ENCODE measurements around the gene NTN1. TPM values are rescaled to one million over a fixed set of nuclear protein-coding genes. Genes with fewer than 3 reads are reported as not detected.
A peak's percentile ranks its signal among the peaks of the same experiment; 100 is the strongest.

Gene NTN1
- total and polyA plus RNA-seq, 2 experiments from 2014 or later = 0.16 to 0.60 TPM

- Histone ChIP-seq H3K36me3 (no peaks in the 10 kb centered on the region), H3K27ac (no peak overlapping the region), H3K9me3 (ENCODE audit: low read depth) (no peaks in the 10 kb centered on the region), H3K4me1 (ENCODE audit: low read depth) (no peaks in the 10 kb centered on the region), H3K27me3 (peaks cover 36% of the 10 kb centered on the region), H3K4me3 (no peak overlapping the region)
- no peak for DNase-seq (ENCODE audit: low read depth in 1 of 2, low spot score in 1 of 2)
- TF ChIP-seq CTCF (IDR thresholded peaks at IDR 0.05; ENCODE audit: low read depth, low read length) = no peak
Observed at GRCh38 chr17:9195411-9195810, 174.1 kb downstream of the NTN1 start.

GRCh38 chr17:9195961-9196670, 174.8 kb downstream of the NTN1 start:
- Histone ChIP-seq H3K4me3 (no peak overlapping the region), H3K36me3 (no peaks in the 10 kb centered on the region)
- no peak for TF ChIP-seq CTCF (IDR thresholded peaks at IDR 0.05; ENCODE audit: low read depth, low read length)

GRCh38 chr17:9199571-9200551, 178.6 kb downstream of the NTN1 start:
- H3K9me3 ChIP-seq (ENCODE audit: low read depth) = no peaks in the 10 kb centered on the region

More at GRCh38 chr17:9195961-9196670, 174.8 kb downstream of the NTN1 start:
- Histone ChIP-seq H3K27me3 (peaks cover 36% of the 10 kb centered on the region), H3K27ac (no peak overlapping the region), H3K9me3 (ENCODE audit: low read depth) (no peaks in the 10 kb centered on the region), H3K4me1 (ENCODE audit: low read depth) (no peaks in the 10 kb centered on the region)
- peak in 1 of 2 donors; percentile 44 for DNase-seq (ENCODE audit: low read depth in 1 of 2, low spot score in 1 of 2)

GRCh38 chr17:9200699-9201359, 179.5 kb downstream of the NTN1 start:
- Histone ChIP-seq H3K27ac (no peak overlapping the region), H3K4me1 (ENCODE audit: low read depth) (no peaks in the 10 kb centered on the region), H3K4me3 (no peak overlapping the region), H3K27me3 (peaks cover 21% of the 10 kb centered on the region), H3K9me3 (ENCODE audit: low read depth) (no peaks in the 10 kb centered on the region), H3K36me3 (no peaks in the 10 kb centered on the region)
- TF ChIP-seq CTCF (IDR thresholded peaks at IDR 0.05; ENCODE audit: low read depth, low read length) = no peak
- DNase-seq (ENCODE audit: low read depth in 1 of 2, low spot score in 1 of 2) = no peak

More at GRCh38 chr17:9199571-9200551, 178.6 kb downstream of the NTN1 start:
- no peak overlapping the region for H3K27ac ChIP-seq
- H3K36me3 ChIP-seq = no peaks in the 10 kb centered on the region
- H3K4me3 ChIP-seq = no peak overlapping the region
- no peaks in the 10 kb centered on the region for H3K4me1 ChIP-seq (ENCODE audit: low read depth)
- DNase-seq (ENCODE audit: low read depth in 1 of 2, low spot score in 1 of 2) = peak in 1 of 2 donors; percentile 10
- peaks cover 22% of the 10 kb centered on the region for H3K27me3 ChIP-seq
- TF ChIP-seq CTCF (IDR thresholded peaks at IDR 0.05; ENCODE audit: low read depth, low read length) = no peak

GRCh38 chr17:9202532-9202931, 181.2 kb downstream of the NTN1 start:
- Histone ChIP-seq H3K36me3 (no peaks in the 10 kb centered on the region), H3K9me3 (ENCODE audit: low read depth) (no peaks in the 10 kb centered on the region), H3K4me3 (no peak overlapping the region), H3K4me1 (ENCODE audit: low read depth) (no peaks in the 10 kb centered on the region), H3K27me3 (peaks cover 23% of the 10 kb centered on the region), H3K27ac (no peak overlapping the region)
- DNase-seq (ENCODE audit: low read depth in 1 of 2, low spot score in 1 of 2) = no peak
- TF ChIP-seq CTCF (IDR thresholded peaks at IDR 0.05; ENCODE audit: low read depth, low read length) = no peak

Measured in cardiac muscle cell (in vitro differentiated cells and primary cell).